Colonic mucosa (tissue), 4 donors: ENCODE results near the gene APOL3. TPM values are rescaled to one million over a fixed set of nuclear protein-coding genes. Genes with fewer than 3 reads are reported as not detected.
A peak's percentile ranks its signal among the peaks of the same experiment; 100 is the strongest.

Experiments used
- DNase-seq: peaks from one replicate; pipeline ENCODE4 v3.0.0-alpha.2; 2020
- H3K27ac ChIP-seq: fragments of 200-600 bp; one replicate; pipeline ENCODE4 v1.8.0; 2021
- H3K27me3 ChIP-seq: fragments of 200-600 bp; one replicate; pipeline ENCODE4 v1.8.0; 2021
- H3K36me3 ChIP-seq: fragments of 200-600 bp; one replicate; pipeline ENCODE4 v1.8.0; 2021
- H3K4me1 ChIP-seq: fragments of 200-600 bp; one replicate; pipeline ENCODE4 v1.8.0; 2021; ENCODE audit warnings: mild to moderate bottlenecking
- H3K4me3 ChIP-seq: fragments of 200-600 bp; one replicate; pipeline ENCODE4 v1.8.0; 2021
- H3K9ac ChIP-seq, 2 donors: one replicate each; pipeline ENCODE4 v1.7.0; 2013; ENCODE audit warnings: control low read depth in 2 of 2, low read depth in 2 of 2, low read length in 2 of 2
- H3K9me3 ChIP-seq: fragments of 200-600 bp; one replicate; pipeline ENCODE4 v1.8.0; 2021
- CTCF ChIP-seq: fragments of 200-600 bp; IDR thresholded peaks from one replicate; pipeline ENCODE4 v1.8.0; 2022; ENCODE audit warnings: antibody characterized with exemption, mild to moderate bottlenecking
- intact Hi-C: fragments of 100-400 bp; cut with DNase I; formaldehyde crosslinking; loops from one replicate; pipeline ENCODE4 v1.14.1; 2022
- total RNA-seq, 2 donors: library from RNA; stranded (reverse); fragmentation: NEBNext Ultra II Directional in 1 of 2; extraction: Animal tissue kit (Norgen Biotek cat#: 25700) in 1 of 2; gene quantifications; one replicate each; pipeline ENCODE4 v1.2.1, GENCODE V29; 2021
- donor health status: healthy.
- donor health status: DM: no; HTN: no; CAD: no.
- donor health status: DM: no; HTN: no; CAD: no.

APOL3 gene
- total RNA-seq, 2 donors from 2014 or later = 5.9 to 9.6 TPM

GRCh38 chr22:36198536-36198935 is 38.0 kb upstream of the APOL3 start:
- H3K36me3 ChIP-seq = no peaks in the 10 kb centered on the region
- H3K27me3 ChIP-seq = no peaks in the 10 kb centered on the region
- TF ChIP-seq CTCF = no peak
- no peaks in the 10 kb centered on the region for H3K9me3 ChIP-seq
- H3K4me1 ChIP-seq = no peaks in the 10 kb centered on the region
- H3K27ac ChIP-seq = no peak overlapping the region
- no peak overlapping the region for H3K9ac ChIP-seq
- no peak for DNase-seq
- intact Hi-C loops = loop anchor here (10.0 kb wide), 1 partner anchor 286 kb away; the partner anchor contains the start of gene TXN2
- no peak overlapping the region for H3K4me3 ChIP-seq

- Histone ChIP-seq H3K9ac (peak overlapping the region in 1 of 2 donors; percentile 12), H3K27me3 (no peaks in the 10 kb centered on the region), H3K4me3 (no peak overlapping the region), H3K9me3 (no peaks in the 10 kb centered on the region), H3K36me3 (no peaks in the 10 kb centered on the region), H3K27ac (no peak overlapping the region), H3K4me1 (no peaks in the 10 kb centered on the region)
- intact Hi-C loops = loop anchor here (10.0 kb wide), 1 partner anchor 287 kb away; the partner anchor contains the start of gene TXN2
- no peak for TF ChIP-seq CTCF
- DNase-seq = no peak
Observed at GRCh38 chr22:36197514-36198146, 37.1 kb upstream of the APOL3 start.

- intact Hi-C loops = loop anchor here (10.0 kb wide), 1 partner anchor 288 kb away; the partner anchor contains the start of gene TXN2
- no peak overlapping the region for H3K9ac ChIP-seq
- no peaks in the 10 kb centered on the region for H3K4me1 ChIP-seq
Observed at GRCh38 chr22:36197065-36197440, 36.5 kb upstream of the APOL3 start.

GRCh38 chr22:36196254-36197064 is 35.9 kb upstream of the APOL3 start:
- Histone ChIP-seq H3K27ac (no peak overlapping the region), H3K4me1 (no peaks in the 10 kb centered on the region), H3K4me3 (no peak overlapping the region), H3K9me3 (no peaks in the 10 kb centered on the region), H3K9ac (no peak overlapping the region), H3K36me3 (no peaks in the 10 kb centered on the region), H3K27me3 (no peaks in the 10 kb centered on the region)
- DNase-seq = no peak
- intact Hi-C loops = loop anchor here (10.0 kb wide), 1 partner anchor 288 kb away; the partner anchor contains the start of gene TXN2
- no peak for TF ChIP-seq CTCF

More at GRCh38 chr22:36197065-36197440, 36.5 kb upstream of the APOL3 start:
- no peak for DNase-seq
- Histone ChIP-seq H3K9me3 (no peaks in the 10 kb centered on the region), H3K27me3 (no peaks in the 10 kb centered on the region), H3K27ac (no peak overlapping the region), H3K4me3 (no peak overlapping the region), H3K36me3 (no peaks in the 10 kb centered on the region)
- no peak for TF ChIP-seq CTCF

GRCh38 chr22:36194971-36195370 is 34.4 kb upstream of the APOL3 start:
- Histone ChIP-seq H3K4me3 (no peak overlapping the region), H3K9ac (no peak overlapping the region), H3K27me3 (no peaks in the 10 kb centered on the region), H3K36me3 (no peaks in the 10 kb centered on the region), H3K9me3 (no peaks in the 10 kb centered on the region), H3K27ac (no peak overlapping the region), H3K4me1 (no peaks in the 10 kb centered on the region)
- intact Hi-C loops = loop anchor here (2.0 to 10.0 kb wide), 2 partner anchors 82 to 290 kb away; partner anchors contain the start of gene TXN2
- TF ChIP-seq CTCF = peak; percentile 54
- DNase-seq = peak; percentile 45
